ENCODE results near the gene DPYD.

DNA sequence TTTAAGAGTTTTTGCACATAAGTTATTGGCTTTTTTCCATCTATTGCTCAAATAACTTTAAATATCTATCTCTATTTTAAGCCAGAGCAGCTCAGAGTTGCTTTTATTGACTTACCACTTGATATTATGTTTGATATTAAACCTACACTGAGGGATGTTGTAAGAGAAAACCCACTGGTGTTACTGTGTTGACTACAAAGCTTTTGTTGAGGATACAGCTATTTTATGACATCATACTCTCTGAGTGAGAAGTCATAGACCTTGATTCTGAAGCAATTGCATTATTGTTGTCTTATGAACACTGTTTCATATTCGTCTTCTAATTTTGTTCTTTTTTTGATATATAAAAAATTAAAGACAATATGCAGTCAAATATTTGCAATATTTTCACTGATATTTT lies 638.9 kb downstream of the DPYD start:
- TF ChIP-seq POLR2A (IDR thresholded peaks at IDR 0.05; ENCODE audit: low read length) = no peak
- no peak for TF ChIP-seq GATA1 (IDR thresholded peaks at IDR 0.05; ENCODE audit: low read depth, low read length)
